BLaER1 (cell line): ENCODE data around the gene ZFYVE1.
"Not testable (repeated sequence)": the region's sequence is repeated elsewhere in the genome, so short reads cannot be mapped to it uniquely, and the experiment has no call there.

Experiments used
- H3K27ac ChIP-seq: shearing (Covaris generic); formaldehyde crosslinking; 2 replicates; pipeline ENCODE4 v1.8.1; 2022
- H3K27me3 ChIP-seq: shearing (Covaris generic); formaldehyde crosslinking; 2 replicates; pipeline ENCODE4 v1.8.1; 2022
- H3K36me3 ChIP-seq: shearing (Covaris generic); formaldehyde crosslinking; 2 replicates; pipeline ENCODE4 v1.8.1; 2022
- H3K4me1 ChIP-seq: shearing (Covaris generic); formaldehyde crosslinking; 2 replicates; pipeline ENCODE4 v1.8.1; 2022
- H3K4me2 ChIP-seq: shearing (Covaris generic); formaldehyde crosslinking; 2 replicates; pipeline ENCODE4 v1.8.1; 2022
- H3K4me3 ChIP-seq: shearing (Covaris generic); formaldehyde crosslinking; 2 replicates; pipeline ENCODE4 v1.8.1; 2022
- H3K9ac ChIP-seq: shearing (Covaris generic); formaldehyde crosslinking; 2 replicates; pipeline ENCODE4 v1.8.1; 2022
- H3K9me3 ChIP-seq: shearing (Covaris generic); formaldehyde crosslinking; 2 replicates; pipeline ENCODE4 v1.8.1; 2022
- H4K20me1 ChIP-seq: shearing (Covaris generic); formaldehyde crosslinking; 2 replicates; pipeline ENCODE4 v1.8.1; 2022
- Cebpa-rat ChIP-seq: shearing (Covaris generic); IDR thresholded peaks from 2 replicates; pipeline ENCODE4 v1.8.1; 2022

ZFYVE1 gene, protein sequence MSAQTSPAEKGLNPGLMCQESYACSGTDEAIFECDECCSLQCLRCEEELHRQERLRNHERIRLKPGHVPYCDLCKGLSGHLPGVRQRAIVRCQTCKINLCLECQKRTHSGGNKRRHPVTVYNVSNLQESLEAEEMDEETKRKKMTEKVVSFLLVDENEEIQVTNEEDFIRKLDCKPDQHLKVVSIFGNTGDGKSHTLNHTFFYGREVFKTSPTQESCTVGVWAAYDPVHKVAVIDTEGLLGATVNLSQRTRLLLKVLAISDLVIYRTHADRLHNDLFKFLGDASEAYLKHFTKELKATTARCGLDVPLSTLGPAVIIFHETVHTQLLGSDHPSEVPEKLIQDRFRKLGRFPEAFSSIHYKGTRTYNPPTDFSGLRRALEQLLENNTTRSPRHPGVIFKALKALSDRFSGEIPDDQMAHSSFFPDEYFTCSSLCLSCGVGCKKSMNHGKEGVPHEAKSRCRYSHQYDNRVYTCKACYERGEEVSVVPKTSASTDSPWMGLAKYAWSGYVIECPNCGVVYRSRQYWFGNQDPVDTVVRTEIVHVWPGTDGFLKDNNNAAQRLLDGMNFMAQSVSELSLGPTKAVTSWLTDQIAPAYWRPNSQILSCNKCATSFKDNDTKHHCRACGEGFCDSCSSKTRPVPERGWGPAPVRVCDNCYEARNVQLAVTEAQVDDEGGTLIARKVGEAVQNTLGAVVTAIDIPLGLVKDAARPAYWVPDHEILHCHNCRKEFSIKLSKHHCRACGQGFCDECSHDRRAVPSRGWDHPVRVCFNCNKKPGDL

DNA sequence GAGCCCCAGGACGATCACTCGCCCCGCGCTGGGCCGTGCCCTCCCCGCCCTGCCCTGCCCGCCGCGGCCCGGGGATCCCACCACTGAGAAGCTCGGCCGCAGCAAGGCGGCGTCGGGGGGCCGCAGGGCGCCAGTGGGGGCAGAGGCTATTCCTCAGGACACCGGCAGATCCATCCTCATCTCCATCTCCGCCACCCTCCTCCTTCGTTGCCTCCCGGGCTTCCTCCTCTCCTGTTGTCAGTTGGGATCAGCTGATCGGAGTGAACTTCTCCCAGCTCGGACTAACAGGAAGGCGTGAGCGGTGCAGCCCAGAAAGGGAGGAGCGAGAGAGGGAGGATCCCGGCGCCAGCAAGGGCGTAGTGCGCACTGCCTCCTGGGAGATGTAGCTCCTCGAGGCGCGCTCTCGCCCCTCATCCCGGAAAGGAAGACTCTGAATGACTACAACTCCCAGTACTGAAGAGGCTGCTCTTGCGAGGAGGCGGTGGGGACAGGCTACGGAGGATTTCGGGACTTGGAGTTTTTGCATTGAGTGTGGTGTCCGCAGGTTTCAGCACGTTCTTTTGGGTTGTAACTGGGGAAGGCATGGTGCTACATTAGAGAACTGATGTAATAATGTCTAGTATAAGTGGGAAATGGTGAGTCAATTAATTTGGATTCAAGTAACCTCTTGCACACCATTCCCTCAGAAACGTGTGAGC lies at the start of gene ZFYVE1:
Gene ZFYVE1, minus strand, starts transcription at position 262 of the 698 bp plus-strand sequence. CDS start 2,598 bp downstream, outside the sequence.
- Histone ChIP-seq H3K4me3 (peak within 1 kb of the TSS; percentile 71), H3K27me3 (no peaks in the 10 kb centered on the region), H4K20me1 (peaks cover 38% of the 10 kb centered on the region), H3K27ac (peak within 1 kb of the TSS; percentile 68), H3K4me2 (peak within 1 kb of the TSS; percentile 92), H3K4me1 (peaks cover 45% of the 10 kb centered on the region), H3K9me3 (no peaks in the 10 kb centered on the region), H3K9ac (peak within 1 kb of the TSS; percentile 83), H3K36me3 (peaks cover 23% of the 10 kb centered on the region)
- no peak for TF ChIP-seq Cebpa-rat

DNA sequence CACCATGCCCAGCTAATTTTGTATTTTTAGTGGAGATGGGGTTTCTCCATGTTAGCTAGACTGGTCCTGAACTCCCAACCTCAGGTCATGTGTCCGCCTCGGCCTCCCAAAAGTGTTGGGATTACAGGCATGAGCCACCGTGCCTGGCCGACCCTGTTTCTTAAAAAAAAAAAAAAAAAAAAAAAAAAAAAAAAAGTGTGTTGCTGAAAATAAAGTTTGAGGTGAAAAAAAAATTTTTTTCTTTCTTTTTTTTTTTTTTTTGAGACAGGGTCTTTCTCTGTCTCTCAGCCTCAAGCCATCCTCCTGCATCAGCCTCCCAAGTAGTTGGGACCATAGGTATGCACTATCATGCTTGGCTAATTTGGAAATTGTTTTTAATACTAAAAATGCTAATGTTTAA lies 42.7 kb upstream of the ZFYVE1 start:
- no peak overlapping the region for H3K4me2 ChIP-seq
- peaks cover 91% of the 10 kb centered on the region for H3K36me3 ChIP-seq
- no peaks in the 10 kb centered on the region for H3K27me3 ChIP-seq
- no peak overlapping the region for H3K4me3 ChIP-seq
- H3K27ac ChIP-seq = no peak overlapping the region
- no peak for TF ChIP-seq Cebpa-rat
- H3K4me1 ChIP-seq = no peaks in the 10 kb centered on the region
- no peaks in the 10 kb centered on the region for H3K9me3 ChIP-seq
- no peak overlapping the region for H3K9ac ChIP-seq
- peaks cover 100% of the 10 kb centered on the region for H4K20me1 ChIP-seq

DNA sequence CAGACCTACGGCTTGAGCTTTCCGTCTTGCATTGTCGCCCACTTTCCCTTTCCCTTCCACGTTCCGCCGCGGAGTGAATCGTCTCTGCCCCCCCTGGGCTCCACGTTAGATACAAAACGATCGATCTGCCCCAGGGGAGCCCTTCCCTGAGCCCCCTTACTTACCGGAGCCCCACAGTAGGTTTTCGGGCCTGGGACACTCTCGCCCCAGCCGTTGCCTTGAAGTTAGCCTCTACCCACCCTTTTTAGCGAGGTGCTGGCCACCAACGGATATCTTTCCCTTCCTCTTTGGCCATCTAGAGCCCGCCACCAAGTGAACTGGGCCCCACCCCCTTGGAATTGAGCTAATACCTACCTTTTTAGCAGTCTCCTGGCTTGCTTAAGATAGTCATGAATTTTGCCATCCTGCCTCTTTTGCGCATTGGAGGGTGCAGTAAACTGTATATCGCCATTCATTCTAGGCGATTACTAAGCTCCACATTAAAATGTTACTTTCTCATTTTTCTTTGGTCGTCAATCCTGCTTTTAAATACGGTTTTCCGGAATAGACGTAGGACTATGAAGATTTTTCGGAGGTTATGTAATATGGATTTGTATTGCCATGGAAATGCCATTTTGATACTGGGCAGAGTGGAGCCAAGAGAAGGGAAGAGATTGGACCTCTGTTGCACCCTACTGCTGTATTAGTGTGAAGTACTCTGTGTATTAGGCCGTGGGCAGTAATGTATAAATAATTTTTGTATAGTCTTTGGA lies 32.2 kb upstream of the ZFYVE1 start:
- TF ChIP-seq Cebpa-rat = no peak
- Histone ChIP-seq H3K9ac (peak overlapping the region; percentile 99), H3K36me3 (peaks cover 37% of the 10 kb centered on the region), H3K4me3 (peak overlapping the region; percentile 98), H4K20me1 (peaks cover 53% of the 10 kb centered on the region), H3K4me2 (peak overlapping the region; percentile 77), H3K27me3 (no peaks in the 10 kb centered on the region), H3K9me3 (no peaks in the 10 kb centered on the region), H3K4me1 (peaks cover 31% of the 10 kb centered on the region), H3K27ac (peak overlapping the region; percentile 95)

DNA sequence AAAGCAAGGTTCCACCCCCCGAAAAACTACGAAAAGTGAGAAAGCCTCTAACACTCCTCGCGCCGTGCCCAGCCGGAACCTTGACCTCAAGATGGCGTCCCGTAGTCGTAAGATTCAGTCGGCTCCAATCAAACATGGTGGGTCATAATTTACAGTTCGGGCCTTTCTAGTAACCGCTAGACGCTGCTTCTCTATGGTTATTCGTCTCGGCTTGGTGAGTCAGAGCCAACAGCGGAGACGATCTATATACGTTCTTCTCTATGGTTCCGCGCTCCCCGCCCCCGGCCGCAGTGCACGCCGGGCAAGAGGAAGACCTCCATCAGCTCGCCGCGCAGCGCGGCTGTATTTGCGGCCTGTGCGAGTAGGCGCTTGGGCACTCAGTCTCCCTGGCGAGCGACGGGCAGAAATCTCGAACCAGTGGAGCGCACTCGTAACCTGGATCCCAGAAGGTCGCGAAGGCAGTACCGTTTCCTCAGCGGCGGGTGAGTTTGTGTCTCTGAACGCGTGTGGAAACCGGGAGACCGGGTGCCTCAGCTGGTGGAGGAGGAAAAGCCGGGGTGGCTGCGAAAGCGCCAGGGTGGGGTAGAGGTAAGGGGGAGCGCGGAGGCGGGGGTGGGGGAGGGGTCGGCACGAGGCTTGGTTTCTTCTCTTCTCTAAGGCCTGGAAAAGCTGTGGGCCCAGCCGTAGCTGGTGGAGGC lies 31.5 kb upstream of the ZFYVE1 start, which contains the start of gene RBM25:
Gene RBM25, plus strand, starts transcription at position 311 of the 698 bp plus-strand sequence. CDS start 13,108 bp downstream, outside the sequence.
- Histone ChIP-seq H3K4me2 (peak within 1 kb of the TSS; percentile 88), H3K9me3 (no peaks in the 10 kb centered on the region), H3K36me3 (peaks cover 30% of the 10 kb centered on the region), H3K4me1 (peaks cover 31% of the 10 kb centered on the region), H3K27me3 (no peaks in the 10 kb centered on the region), H3K4me3 (peak within 1 kb of the TSS; percentile 98), H4K20me1 (peaks cover 46% of the 10 kb centered on the region), H3K27ac (peak within 1 kb of the TSS; percentile 95), H3K9ac (peak within 1 kb of the TSS; percentile 99)
- no peak for TF ChIP-seq Cebpa-rat

DNA sequence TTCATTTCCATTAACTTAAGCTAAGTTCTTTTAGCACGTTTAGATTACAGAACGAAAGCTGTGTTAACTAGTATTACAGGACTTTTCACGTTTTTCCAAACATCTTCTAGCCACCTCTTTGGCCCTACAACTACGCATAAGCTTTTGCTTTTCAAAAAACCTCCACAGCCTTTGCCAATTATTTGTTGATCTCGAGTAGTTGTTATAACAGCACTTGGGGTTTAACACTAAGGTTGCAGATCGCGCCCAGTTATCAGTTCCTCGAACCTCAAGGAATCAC lies 31.0 kb upstream of the ZFYVE1 start:
- Histone ChIP-seq H3K4me3 (peak overlapping the region; percentile 98), H3K9me3 (no peaks in the 10 kb centered on the region), H3K27me3 (no peaks in the 10 kb centered on the region), H3K4me1 (peaks cover 31% of the 10 kb centered on the region), H3K9ac (peak overlapping the region; percentile 99), H4K20me1 (peaks cover 41% of the 10 kb centered on the region), H3K4me2 (peak overlapping the region; percentile 88), H3K27ac (peak overlapping the region; percentile 95), H3K36me3 (peaks cover 25% of the 10 kb centered on the region)
- no peak for TF ChIP-seq Cebpa-rat

DNA sequence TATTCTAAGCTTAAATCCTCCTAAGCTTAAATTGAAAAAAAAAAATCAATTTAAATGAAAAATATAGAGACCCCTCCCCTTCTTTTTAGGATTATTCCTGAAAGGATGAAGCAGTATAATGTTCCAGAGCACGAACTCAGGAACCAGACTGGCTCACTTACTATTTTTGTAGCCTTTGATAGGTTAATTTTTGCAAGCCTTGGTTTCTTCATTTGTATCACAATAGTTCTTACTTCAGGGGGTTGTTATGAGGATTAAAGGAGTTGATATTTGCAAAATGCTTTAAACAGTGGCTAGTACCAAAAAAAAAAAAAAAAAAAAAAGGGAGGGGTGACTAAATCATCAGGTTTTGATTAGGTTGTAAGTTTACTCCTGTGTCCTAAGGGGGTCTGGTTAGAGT lies 28.3 kb upstream of the ZFYVE1 start:
- H3K27me3 ChIP-seq = no peaks in the 10 kb centered on the region
- no peak for TF ChIP-seq Cebpa-rat
- H3K4me3 ChIP-seq = no peak overlapping the region

DNA sequence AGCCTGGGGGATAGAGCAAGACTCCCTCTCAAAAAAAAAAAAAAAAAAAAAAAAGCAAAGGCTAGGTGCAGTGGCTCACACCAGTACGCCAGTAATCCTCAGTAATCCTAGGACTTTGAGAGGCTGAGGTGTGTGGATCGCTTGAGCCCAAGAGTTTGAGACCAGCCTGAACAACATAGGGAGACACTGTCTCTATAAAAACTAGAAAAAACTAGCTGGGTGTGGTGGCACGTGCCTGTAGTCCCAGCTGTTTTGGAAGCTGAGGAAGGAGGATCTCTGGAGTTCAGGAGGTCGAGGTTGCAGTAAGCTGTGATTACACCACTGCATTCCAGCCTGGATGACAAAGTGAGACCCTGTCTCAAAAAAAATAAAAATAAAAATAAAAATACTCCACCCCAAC lies 22.5 kb upstream of the ZFYVE1 start:
- no peak for TF ChIP-seq Cebpa-rat
- no peak overlapping the region for H3K4me3 ChIP-seq
- H3K9me3 ChIP-seq = no peaks in the 10 kb centered on the region
- no peaks in the 10 kb centered on the region for H3K36me3 ChIP-seq
- no peak overlapping the region for H3K4me2 ChIP-seq
- H3K27me3 ChIP-seq = no peaks in the 10 kb centered on the region
- H3K4me1 ChIP-seq = no peaks in the 10 kb centered on the region
- H3K27ac ChIP-seq = no peak overlapping the region
- no peaks in the 10 kb centered on the region for H4K20me1 ChIP-seq
- no peak overlapping the region for H3K9ac ChIP-seq

More for the DNA sequence above, 28.3 kb upstream of the ZFYVE1 start:
- H3K4me1 ChIP-seq = peaks cover 14% of the 10 kb centered on the region
- H3K9me3 ChIP-seq = no peaks in the 10 kb centered on the region
- no peak overlapping the region for H3K4me2 ChIP-seq
- H4K20me1 ChIP-seq = peaks cover 15% of the 10 kb centered on the region
- no peak overlapping the region for H3K9ac ChIP-seq
- H3K27ac ChIP-seq = no peak overlapping the region
- H3K36me3 ChIP-seq = peaks cover 3% of the 10 kb centered on the region; the same call in 1 of the 2 replicates

DNA sequence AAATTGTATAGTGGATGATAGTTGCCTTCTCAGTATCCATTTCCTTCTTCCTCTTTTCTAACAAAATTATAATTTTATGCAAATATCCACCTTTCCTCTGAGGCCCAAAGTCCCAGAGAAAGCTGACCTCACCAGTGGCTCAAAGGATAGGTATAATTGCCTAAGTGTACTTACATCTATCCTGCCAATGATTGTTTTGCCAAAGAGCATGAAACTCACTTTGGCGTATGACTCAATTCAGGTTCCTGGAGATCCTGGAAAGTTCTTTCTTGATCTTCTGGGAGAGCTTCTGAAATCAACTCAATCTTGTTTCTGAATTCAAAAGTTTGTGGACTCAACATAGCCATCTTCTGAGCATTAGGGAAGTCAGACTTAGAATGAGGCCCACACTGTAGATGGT lies 20.9 kb upstream of the ZFYVE1 start:
- Histone ChIP-seq H3K9me3 (no peaks in the 10 kb centered on the region), H3K4me3 (no peak overlapping the region), H3K27me3 (no peaks in the 10 kb centered on the region), H3K36me3 (no peaks in the 10 kb centered on the region), H3K4me1 (no peaks in the 10 kb centered on the region), H3K4me2 (no peak overlapping the region), H3K27ac (no peak overlapping the region), H4K20me1 (no peaks in the 10 kb centered on the region), H3K9ac (no peak overlapping the region)
- TF ChIP-seq Cebpa-rat = no peak

DNA sequence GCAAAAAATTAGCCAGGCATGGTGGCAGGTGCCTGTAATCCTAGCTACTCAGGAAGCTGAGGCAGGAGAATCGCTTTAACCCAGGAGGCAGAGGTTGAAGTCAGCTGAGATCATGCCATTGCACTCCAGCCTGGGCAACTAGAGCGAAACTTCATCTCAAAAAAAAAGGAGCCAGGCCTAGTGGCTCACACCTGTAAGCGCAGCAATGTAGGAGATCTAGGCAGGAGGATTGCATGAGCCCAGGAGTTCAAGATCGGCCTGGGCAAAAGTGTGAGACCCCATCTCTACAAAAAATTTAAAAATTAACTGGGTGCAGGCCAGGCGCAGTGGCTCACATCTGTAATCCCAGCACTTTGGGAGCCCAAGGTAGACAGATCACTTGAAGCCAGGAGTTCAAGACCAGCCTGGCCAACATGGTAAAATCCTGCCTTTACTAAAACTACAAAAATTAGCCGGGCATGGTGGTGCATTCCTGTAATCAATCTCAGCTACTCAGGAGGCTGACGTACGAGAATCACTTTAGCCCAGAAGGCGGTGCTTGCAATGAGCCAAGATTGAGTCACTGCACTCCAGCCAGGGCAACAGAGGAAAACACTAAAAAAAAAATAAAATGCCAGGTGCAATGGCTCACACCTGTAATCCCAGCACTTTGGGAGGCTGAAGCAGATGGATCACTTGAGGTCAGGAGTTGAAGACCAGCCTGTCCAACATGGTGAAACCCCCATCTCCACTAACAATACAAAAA lies 10.0 kb upstream of the ZFYVE1 start:
- H3K4me1 ChIP-seq, H3K36me3 ChIP-seq, H3K4me3 ChIP-seq, H3K9ac ChIP-seq, H3K27ac ChIP-seq, H3K9me3 ChIP-seq, H3K27me3 ChIP-seq, H3K4me2 ChIP-seq, H4K20me1 ChIP-seq: not testable (repeated sequence)
